ENCODE measurements around the gene STAB1.

STAB1 gene

DNA sequence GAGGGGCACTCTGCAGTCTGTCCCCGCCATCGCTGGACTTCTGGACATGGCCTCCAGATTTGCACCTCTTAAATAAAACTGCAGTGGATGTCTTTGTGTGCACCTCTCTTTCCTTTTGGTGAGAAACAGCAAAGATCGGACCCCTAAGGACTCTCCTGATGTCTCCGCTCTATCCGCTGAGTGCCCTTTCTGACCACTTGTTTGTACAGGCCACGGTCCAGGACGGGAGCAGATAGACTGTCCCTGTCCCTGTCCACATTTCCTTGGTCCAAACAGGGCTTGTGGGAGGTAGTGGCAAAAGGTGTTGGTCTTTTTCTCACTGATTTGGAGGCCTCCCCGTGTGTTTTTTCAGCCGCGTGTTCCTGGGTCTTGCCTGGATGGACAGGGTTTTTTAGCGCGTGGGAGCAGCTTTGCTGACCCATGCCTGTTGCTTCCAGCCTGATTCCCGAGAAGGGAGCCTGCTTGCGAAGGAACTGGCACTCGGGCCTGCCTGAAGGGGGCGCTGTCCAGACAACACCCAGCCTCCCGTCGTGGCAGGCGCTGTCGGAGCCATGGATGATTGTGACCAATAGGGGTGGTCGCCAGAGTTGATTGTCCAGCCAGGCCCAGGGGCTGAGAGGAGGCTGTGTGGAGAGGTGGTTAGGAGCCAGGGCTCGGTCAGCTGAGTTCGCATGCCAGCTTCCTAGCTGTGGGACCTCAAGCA lies 13.2 kb upstream of the STAB1 start:
- peaks cover 67% of the 10 kb centered on the region for H3K36me3 ChIP-seq (ENCODE audit: control insufficient read depth, insufficient read depth, low read length)
- H3K27me3 ChIP-seq (ENCODE audit: control insufficient read depth, insufficient read depth, low read length) = no peaks in the 10 kb centered on the region

DNA sequence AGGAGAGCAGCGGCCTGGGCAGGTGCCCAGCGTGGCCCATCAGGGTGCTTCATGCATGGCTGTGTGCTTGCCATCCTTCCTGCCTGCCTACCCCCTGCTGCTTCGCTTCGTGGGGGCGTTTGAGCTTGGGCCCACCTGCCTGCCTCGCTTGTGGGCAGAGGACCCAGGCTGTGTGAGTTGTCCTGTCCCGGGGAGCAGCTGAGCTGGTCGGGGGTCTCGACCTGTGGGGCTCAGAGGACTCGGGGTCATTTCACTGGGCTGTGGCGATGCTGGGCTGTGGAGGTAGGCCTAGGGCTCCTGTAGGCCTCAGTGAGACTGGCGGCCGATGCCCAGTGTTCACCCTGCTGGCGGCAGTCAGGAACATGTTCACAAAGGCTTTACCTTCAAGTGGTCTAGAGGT lies 12.1 kb upstream of the STAB1 start:
- Histone ChIP-seq H3K4me3 (ENCODE audit: low read depth, low read length) (no peak overlapping the region), H3K36me3 (ENCODE audit: control insufficient read depth, insufficient read depth, low read length) (peaks cover 68% of the 10 kb centered on the region), H3K27me3 (ENCODE audit: control insufficient read depth, insufficient read depth, low read length) (no peaks in the 10 kb centered on the region), H3K4me1 (ENCODE audit: control insufficient read depth, insufficient read depth, low read length) (no peaks in the 10 kb centered on the region), H3K9ac (ENCODE audit: low read depth, low read length) (no peak overlapping the region), H3K9me3 (ENCODE audit: control insufficient read depth, insufficient read depth, low read length) (no peaks in the 10 kb centered on the region)

More for the DNA sequence above, 13.2 kb upstream of the STAB1 start:
- H3K4me1 ChIP-seq (ENCODE audit: control insufficient read depth, insufficient read depth, low read length) = no peaks in the 10 kb centered on the region
- H3K9me3 ChIP-seq (ENCODE audit: control insufficient read depth, insufficient read depth, low read length) = no peaks in the 10 kb centered on the region
- no peak overlapping the region for H3K4me3 ChIP-seq (ENCODE audit: low read depth, low read length)
- no peak overlapping the region for H3K9ac ChIP-seq (ENCODE audit: low read depth, low read length)

DNA sequence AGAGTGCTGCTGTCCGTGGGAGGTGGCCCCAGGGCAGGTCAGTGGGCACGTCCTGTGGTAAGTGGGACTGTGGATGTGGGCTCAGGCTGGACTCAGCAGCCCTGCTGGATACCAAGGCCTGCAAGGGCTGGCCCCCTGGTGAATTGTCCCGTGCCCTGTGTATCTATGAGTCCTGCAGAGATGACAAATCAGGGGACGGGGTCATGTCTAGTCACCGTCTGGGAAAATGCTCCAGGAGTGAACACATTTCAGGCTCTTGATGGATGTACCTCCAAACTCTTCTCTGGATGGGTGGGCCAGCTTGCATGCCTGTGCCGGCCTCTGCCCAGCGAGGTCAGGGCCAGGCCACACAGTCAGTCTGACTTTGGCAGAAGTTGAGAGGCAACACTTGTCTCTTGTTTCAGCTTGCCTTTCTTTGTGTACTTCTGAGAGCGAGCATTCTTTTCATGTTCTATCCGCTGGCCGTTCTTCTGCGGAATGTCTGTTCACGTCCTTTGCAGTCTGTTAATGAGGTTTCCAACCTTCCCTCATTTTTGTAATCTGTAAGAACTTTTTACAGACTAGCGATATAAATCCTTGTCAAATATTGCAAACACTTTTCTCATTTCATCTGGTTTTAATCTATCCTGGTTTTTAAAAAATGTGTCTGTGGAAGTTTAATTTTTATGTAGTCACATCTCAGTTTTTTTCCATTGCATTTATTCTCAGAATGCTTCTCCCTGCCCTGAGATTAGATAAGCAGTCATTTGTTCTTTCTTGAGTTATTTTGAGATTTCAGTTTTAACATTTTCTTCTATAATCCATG lies 11.4 kb upstream of the STAB1 start:
- H3K4me1 ChIP-seq (ENCODE audit: control insufficient read depth, insufficient read depth, low read length) = no peaks in the 10 kb centered on the region
- H3K9me3 ChIP-seq (ENCODE audit: control insufficient read depth, insufficient read depth, low read length) = no peaks in the 10 kb centered on the region
- no peak overlapping the region for H3K4me3 ChIP-seq (ENCODE audit: low read depth, low read length)
- H3K9ac ChIP-seq (ENCODE audit: low read depth, low read length) = no peak overlapping the region
- no peaks in the 10 kb centered on the region for H3K27me3 ChIP-seq (ENCODE audit: control insufficient read depth, insufficient read depth, low read length)
- peaks cover 68% of the 10 kb centered on the region for H3K36me3 ChIP-seq (ENCODE audit: control insufficient read depth, insufficient read depth, low read length)

DNA sequence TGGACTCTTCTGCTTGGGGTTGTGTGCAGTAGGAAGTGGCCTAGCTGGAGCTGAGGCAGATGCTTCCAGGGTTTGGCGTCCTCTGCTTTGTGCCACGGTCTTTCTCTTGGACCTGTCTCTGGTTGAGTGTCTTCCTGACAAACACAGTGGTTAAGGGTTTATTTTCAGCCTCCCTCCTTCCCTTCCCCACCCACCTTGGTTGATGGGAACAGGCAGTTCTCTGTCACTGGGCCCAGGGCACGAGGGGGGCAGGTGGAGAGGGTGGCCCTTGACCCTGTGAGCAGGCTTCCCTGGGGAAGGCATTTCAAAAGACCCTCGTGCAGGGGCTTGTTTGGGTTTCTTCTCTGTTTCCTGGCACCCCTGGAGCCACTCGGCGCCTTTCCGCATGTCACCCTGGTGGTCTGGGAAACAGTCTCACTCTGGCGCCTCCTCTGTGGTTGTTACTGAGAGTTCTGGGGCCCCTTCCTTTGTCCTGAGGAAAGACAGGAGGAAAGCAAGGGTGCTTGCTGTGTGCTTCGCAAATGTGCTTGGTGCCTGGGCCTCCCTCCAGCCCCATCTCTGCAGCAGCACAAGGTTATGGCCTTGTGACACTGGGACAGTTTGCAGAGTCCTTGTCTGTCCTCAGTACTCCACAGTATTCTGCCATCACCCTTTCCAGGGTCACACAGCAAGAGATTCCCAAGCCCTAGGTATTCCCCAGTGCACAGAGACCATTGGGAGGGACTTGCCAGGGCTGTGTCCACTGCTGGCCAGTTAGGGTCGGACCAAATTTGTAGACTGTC lies 10.3 kb upstream of the STAB1 start:
- H3K9ac ChIP-seq (ENCODE audit: low read depth, low read length) = no peak overlapping the region
- no peaks in the 10 kb centered on the region for H3K9me3 ChIP-seq (ENCODE audit: control insufficient read depth, insufficient read depth, low read length)
- no peaks in the 10 kb centered on the region for H3K27me3 ChIP-seq (ENCODE audit: control insufficient read depth, insufficient read depth, low read length)
- H3K4me1 ChIP-seq (ENCODE audit: control insufficient read depth, insufficient read depth, low read length) = no peaks in the 10 kb centered on the region
- H3K36me3 ChIP-seq (ENCODE audit: control insufficient read depth, insufficient read depth, low read length) = peaks cover 68% of the 10 kb centered on the region
- H3K4me3 ChIP-seq (ENCODE audit: low read depth, low read length) = no peak overlapping the region

DNA sequence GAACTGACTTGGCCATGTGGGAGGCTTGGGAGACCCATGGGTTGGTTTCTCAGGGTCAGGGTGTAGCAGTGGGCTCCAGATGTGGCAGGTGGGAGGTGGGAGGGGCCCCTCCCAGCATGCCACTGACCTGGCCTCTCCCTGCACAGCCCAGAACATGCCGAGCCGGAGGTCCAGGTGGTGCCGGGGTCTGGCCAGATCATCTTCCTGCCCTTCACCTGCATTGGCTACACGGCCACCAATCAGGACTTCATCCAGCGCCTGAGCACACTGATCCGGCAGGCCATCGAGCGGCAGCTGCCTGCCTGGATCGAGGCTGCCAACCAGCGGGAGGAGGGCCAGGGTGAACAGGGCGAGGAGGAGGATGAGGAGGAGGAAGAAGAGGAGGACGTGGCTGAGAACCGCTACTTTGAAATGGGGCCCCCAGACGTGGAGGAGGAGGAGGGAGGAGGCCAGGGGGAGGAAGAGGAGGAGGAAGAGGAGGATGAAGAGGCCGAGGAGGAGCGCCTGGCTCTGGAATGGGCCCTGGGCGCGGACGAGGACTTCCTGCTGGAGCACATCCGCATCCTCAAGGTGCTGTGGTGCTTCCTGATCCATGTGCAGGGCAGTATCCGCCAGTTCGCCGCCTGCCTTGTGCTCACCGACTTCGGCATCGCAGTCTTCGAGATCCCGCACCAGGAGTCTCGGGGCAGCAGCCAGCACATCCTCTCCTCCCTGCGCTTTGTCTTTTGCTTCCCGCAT lies 7.9 kb upstream of the STAB1 start:
- Histone ChIP-seq H3K36me3 (ENCODE audit: control insufficient read depth, insufficient read depth, low read length) (peaks cover 69% of the 10 kb centered on the region), H3K4me1 (ENCODE audit: control insufficient read depth, insufficient read depth, low read length) (no peaks in the 10 kb centered on the region), H3K9me3 (ENCODE audit: control insufficient read depth, insufficient read depth, low read length) (no peaks in the 10 kb centered on the region), H3K27me3 (ENCODE audit: control insufficient read depth, insufficient read depth, low read length) (no peaks in the 10 kb centered on the region), H3K9ac (ENCODE audit: low read depth, low read length) (no peak overlapping the region), H3K4me3 (ENCODE audit: low read depth, low read length) (no peak overlapping the region)

DNA sequence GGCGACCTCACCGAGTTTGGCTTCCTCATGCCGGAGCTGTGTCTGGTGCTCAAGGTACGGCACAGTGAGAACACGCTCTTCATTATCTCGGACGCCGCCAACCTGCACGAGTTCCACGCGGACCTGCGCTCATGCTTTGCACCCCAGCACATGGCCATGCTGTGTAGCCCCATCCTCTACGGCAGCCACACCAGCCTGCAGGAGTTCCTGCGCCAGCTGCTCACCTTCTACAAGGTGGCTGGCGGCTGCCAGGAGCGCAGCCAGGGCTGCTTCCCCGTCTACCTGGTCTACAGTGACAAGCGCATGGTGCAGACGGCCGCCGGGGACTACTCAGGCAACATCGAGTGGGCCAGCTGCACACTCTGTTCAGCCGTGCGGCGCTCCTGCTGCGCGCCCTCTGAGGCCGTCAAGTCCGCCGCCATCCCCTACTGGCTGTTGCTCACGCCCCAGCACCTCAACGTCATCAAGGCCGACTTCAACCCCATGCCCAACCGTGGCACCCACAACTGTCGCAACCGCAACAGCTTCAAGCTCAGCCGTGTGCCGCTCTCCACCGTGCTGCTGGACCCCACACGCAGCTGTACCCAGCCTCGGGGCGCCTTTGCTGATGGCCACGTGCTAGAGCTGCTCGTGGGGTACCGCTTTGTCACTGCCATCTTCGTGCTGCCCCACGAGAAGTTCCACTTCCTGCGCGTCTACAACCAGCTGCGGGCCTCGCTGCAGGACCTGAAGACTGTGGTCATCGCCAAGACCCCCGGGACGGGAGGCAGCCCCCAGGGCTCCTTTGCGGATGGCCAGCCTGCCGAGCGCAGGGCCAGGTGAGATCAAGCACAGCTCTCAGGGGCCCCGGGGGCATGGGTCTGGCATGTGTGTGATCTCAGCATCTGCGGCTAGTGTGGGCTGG lies 7.1 kb upstream of the STAB1 start:
- no peaks in the 10 kb centered on the region for H3K4me1 ChIP-seq (ENCODE audit: control insufficient read depth, insufficient read depth, low read length)
- no peaks in the 10 kb centered on the region for H3K27me3 ChIP-seq (ENCODE audit: control insufficient read depth, insufficient read depth, low read length)
- no peaks in the 10 kb centered on the region for H3K9me3 ChIP-seq (ENCODE audit: control insufficient read depth, insufficient read depth, low read length)
- no peak overlapping the region for H3K4me3 ChIP-seq (ENCODE audit: low read depth, low read length)
- no peak overlapping the region for H3K9ac ChIP-seq (ENCODE audit: low read depth, low read length)
- H3K36me3 ChIP-seq (ENCODE audit: control insufficient read depth, insufficient read depth, low read length) = peaks cover 73% of the 10 kb centered on the region

DNA sequence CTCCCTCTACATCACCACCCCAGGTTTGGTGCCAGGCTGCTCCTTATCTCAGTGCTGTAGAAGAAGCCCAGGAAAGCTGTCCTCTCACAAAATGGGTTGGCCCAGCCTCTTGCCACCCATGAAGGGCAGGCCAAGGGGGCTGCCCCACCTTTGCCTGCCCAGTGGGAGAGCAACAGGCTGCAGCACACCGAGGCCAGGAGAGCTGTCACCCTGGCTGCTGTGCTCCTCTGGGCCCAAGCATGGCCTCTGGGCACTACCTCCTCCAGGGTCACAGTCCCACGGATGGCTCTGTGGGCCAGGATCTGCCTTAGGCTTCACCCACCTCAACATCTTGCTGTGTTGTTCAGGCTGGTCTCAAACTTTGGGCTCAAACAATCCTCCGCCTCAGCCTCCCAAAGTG lies 6.4 kb upstream of the STAB1 start:
- H3K4me3 ChIP-seq (ENCODE audit: low read depth, low read length) = no peak overlapping the region
- no peaks in the 10 kb centered on the region for H3K9me3 ChIP-seq (ENCODE audit: control insufficient read depth, insufficient read depth, low read length)
- peaks cover 74% of the 10 kb centered on the region for H3K36me3 ChIP-seq (ENCODE audit: control insufficient read depth, insufficient read depth, low read length)
- no peaks in the 10 kb centered on the region for H3K4me1 ChIP-seq (ENCODE audit: control insufficient read depth, insufficient read depth, low read length)
- no peak overlapping the region for H3K9ac ChIP-seq (ENCODE audit: low read depth, low read length)
- H3K27me3 ChIP-seq (ENCODE audit: control insufficient read depth, insufficient read depth, low read length) = no peaks in the 10 kb centered on the region

DNA sequence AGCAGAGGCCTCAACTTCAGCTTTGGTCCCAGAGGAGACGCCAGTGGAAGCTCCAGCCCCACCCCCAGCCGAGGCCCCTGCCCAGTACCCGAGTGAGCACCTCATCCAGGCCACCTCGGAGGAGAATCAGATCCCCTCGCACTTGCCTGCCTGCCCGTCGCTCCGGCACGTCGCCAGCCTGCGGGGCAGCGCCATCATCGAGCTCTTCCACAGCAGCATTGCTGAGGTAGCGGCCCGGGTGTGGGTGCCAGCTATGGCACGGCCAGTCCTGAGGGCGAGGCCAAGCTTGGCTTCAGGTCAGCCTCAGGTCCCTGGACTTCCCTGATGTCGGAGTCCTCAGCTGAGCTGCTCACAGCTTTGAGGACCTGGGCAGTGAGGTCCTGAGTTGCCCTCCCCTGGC lies 5.7 kb upstream of the STAB1 start:
- Histone ChIP-seq H3K9ac (ENCODE audit: low read depth, low read length) (no peak overlapping the region), H3K4me3 (ENCODE audit: low read depth, low read length) (no peak overlapping the region), H3K27me3 (ENCODE audit: control insufficient read depth, insufficient read depth, low read length) (no peaks in the 10 kb centered on the region), H3K4me1 (ENCODE audit: control insufficient read depth, insufficient read depth, low read length) (no peaks in the 10 kb centered on the region), H3K9me3 (ENCODE audit: control insufficient read depth, insufficient read depth, low read length) (no peaks in the 10 kb centered on the region), H3K36me3 (ENCODE audit: control insufficient read depth, insufficient read depth, low read length) (peaks cover 74% of the 10 kb centered on the region)

DNA sequence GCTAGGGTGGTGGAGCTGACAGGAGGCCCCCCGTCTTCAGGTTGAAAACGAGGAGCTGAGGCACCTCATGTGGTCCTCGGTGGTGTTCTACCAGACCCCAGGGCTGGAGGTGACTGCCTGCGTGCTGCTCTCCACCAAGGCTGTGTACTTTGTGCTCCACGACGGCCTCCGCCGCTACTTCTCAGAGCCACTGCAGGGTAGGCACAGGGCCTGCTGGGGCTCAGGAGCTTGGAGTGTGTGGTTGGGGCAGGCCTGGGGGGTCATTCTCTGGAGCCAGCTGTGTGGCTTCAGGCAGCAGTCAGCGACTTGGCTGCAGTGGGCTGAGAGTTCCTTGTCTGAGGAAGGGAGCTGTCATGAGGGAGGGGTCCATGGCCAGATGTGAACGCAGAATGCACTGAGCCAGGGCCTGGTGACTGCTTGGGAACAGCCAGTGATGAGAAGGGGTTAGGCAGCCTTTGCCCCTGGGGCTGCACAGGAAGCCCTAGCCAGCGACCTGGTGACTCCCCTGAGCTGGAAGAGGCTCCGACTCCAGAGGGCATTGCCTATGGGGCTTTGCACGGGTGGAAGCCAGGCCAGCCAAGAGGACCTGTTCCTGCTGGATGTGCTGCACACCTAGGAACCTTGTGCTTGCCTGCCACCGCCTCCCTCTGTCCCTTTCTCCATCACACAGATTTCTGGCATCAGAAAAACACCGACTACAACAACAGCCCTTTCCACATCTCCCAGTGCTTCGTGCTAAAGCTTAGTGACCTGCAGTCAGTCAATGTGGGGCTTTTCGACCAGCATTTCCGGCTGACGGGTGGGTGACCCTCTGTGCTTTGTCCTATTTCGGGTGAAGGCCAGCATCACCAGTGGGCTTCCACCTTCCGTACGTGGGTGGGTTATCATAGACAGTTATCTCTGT lies 4.9 kb upstream of the STAB1 start:
- Histone ChIP-seq H3K4me1 (ENCODE audit: control insufficient read depth, insufficient read depth, low read length) (no peaks in the 10 kb centered on the region), H3K9me3 (ENCODE audit: control insufficient read depth, insufficient read depth, low read length) (no peaks in the 10 kb centered on the region), H3K4me3 (ENCODE audit: low read depth, low read length) (no peak overlapping the region), H3K36me3 (ENCODE audit: control insufficient read depth, insufficient read depth, low read length) (peaks cover 72% of the 10 kb centered on the region), H3K27me3 (ENCODE audit: control insufficient read depth, insufficient read depth, low read length) (no peaks in the 10 kb centered on the region), H3K9ac (ENCODE audit: low read depth, low read length) (no peak overlapping the region)

DNA sequence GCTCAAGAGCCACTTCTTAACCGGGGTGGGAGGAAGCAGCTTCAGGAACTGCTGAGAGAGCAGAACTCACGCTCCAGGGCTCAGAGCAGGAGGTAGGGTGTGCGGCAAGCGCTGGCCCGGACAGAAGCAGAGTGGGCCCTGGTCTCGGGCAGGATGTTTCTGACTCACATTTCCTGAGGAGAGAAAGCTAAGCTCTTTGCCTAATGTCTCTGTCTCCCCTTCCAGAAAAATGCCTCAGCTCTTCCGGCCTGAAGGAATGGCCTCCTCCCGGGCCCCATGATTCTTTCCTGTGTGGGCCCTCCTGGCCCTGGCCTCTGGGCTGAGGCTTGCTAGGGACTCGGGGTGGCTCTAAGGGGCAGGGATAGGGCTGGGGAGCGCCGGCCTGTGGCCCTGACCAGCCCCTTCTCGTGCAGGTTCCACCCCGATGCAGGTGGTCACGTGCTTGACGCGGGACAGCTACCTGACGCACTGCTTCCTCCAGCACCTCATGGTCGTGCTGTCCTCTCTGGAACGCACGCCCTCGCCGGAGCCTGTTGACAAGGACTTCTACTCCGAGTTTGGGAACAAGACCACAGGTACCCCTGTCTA lies 4.1 kb upstream of the STAB1 start:
- no peak overlapping the region for H3K4me3 ChIP-seq (ENCODE audit: low read depth, low read length)
- H3K9me3 ChIP-seq (ENCODE audit: control insufficient read depth, insufficient read depth, low read length) = no peaks in the 10 kb centered on the region
- H3K36me3 ChIP-seq (ENCODE audit: control insufficient read depth, insufficient read depth, low read length) = peaks cover 68% of the 10 kb centered on the region
- H3K9ac ChIP-seq (ENCODE audit: low read depth, low read length) = no peak overlapping the region
- no peaks in the 10 kb centered on the region for H3K4me1 ChIP-seq (ENCODE audit: control insufficient read depth, insufficient read depth, low read length)
- H3K27me3 ChIP-seq (ENCODE audit: control insufficient read depth, insufficient read depth, low read length) = no peaks in the 10 kb centered on the region

Data from iPS-15b (cell line).